HG03354 (cell line): Measurements from ENCODE around the gene SURF6.
"Not testable (repeated sequence)": the region's sequence is repeated elsewhere in the genome, so short reads cannot be mapped to it uniquely, and the experiment has no call there.

Experiments
- ATAC-seq: cut with Tn5 transposase; IDR thresholded peaks from one replicate; pipeline ENCODE4 v1.9.1; 2021; ENCODE audit warnings: mild to moderate bottlenecking; ENCODE audit not compliant: unreplicated experiment, poor library complexity, severe bottlenecking

SURF6 gene

GRCh38 chr9:133303266-133304157 lies 32.5 kb downstream of the SURF6 start:
- no peak for ATAC-seq

- no peak for ATAC-seq
Observed at GRCh38 chr9:133301253-133302230, 34.4 kb downstream of the SURF6 start.

- ATAC-seq: not testable (repeated sequence)
Observed at GRCh38 chr9:133299996-133300395, 36.0 kb downstream of the SURF6 start.

GRCh38 chr9:133294257-133294656 lies 41.7 kb downstream of the SURF6 start:
- no peak for ATAC-seq

GRCh38 chr9:133290751-133291302 lies 45.2 kb downstream of the SURF6 start:
- ATAC-seq: no peak

GRCh38 chr9:133286523-133286922 lies 49.5 kb downstream of the SURF6 start:
- no peak for ATAC-seq

- no peak for ATAC-seq
Observed at GRCh38 chr9:133285252-133285775, 50.7 kb downstream of the SURF6 start.

GRCh38 chr9:133284362-133284761 lies 51.6 kb downstream of the SURF6 start:
- ATAC-seq: no peak

GRCh38 chr9:133283255-133284032 lies 52.5 kb downstream of the SURF6 start:
- not testable (repeated sequence) for ATAC-seq

- no peak for ATAC-seq
Observed at GRCh38 chr9:133282464-133283238, 53.3 kb downstream of the SURF6 start.

- no peak for ATAC-seq
Observed at GRCh38 chr9:133280392-133280791, 55.6 kb downstream of the SURF6 start.
